Neural progenitor cell (in vitro differentiated cells): ENCODE measurements around the gene IL6.

ENCODE experiments used
- EZH2 ChIP-seq: fragments of 200-600 bp; sonication (generic); IDR thresholded peaks from 2 replicates; pipeline ENCODE4 v1.6.1; 2017; ENCODE audit warnings: antibody characterized with exemption, mild to moderate bottlenecking, moderate library complexity
- TF ChIP-seq, protein P1 (sequence below): fragments of 200-600 bp; sonication (generic); IDR thresholded peaks from 2 replicates; pipeline ENCODE4 v1.5.1; 2017; ENCODE audit warnings: antibody characterized with exemption, mild to moderate bottlenecking

GRCh38 chr7:22730921-22731654 is 4.1 kb downstream of the IL6 start:
- TF ChIP-seq, protein P1, sequence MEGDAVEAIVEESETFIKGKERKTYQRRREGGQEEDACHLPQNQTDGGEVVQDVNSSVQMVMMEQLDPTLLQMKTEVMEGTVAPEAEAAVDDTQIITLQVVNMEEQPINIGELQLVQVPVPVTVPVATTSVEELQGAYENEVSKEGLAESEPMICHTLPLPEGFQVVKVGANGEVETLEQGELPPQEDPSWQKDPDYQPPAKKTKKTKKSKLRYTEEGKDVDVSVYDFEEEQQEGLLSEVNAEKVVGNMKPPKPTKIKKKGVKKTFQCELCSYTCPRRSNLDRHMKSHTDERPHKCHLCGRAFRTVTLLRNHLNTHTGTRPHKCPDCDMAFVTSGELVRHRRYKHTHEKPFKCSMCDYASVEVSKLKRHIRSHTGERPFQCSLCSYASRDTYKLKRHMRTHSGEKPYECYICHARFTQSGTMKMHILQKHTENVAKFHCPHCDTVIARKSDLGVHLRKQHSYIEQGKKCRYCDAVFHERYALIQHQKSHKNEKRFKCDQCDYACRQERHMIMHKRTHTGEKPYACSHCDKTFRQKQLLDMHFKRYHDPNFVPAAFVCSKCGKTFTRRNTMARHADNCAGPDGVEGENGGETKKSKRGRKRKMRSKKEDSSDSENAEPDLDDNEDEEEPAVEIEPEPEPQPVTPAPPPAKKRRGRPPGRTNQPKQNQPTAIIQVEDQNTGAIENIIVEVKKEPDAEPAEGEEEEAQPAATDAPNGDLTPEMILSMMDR, result no peak
- no peak for TF ChIP-seq EZH2
